Upper lobe of left lung (tissue), 6 donors: Measurements from ENCODE around the gene RNPS1. TPM values are rescaled to one million over a fixed set of nuclear protein-coding genes. Genes with fewer than 3 reads are reported as not detected.

Experiments used
- ATAC-seq, 2 donors: fragments of 200-7000 bp; cut with Tn5 transposase; one replicate each; pipeline ENCODE4 v1.9.1; 2022; ENCODE audit warnings: mild to moderate bottlenecking in 2 of 2, moderate library complexity in 2 of 2; ENCODE audit not compliant: low FRiP score in 2 of 2
- DNase-seq, 2 donors: peaks; one replicate each; pipeline ENCODE4 v3.0.0-alpha.2; 2019 to 2020
- H3K27ac ChIP-seq, 4 donors: fragments of 200-600 bp; sonication (generic); one replicate each; pipeline ENCODE4 v1.5.1; 2016 to 2019
- H3K27me3 ChIP-seq, 4 donors: fragments of 200-600 bp; sonication (generic); one replicate each; pipeline ENCODE4 v1.5.1; 2017 to 2019
- H3K36me3 ChIP-seq, 4 donors: fragments of 200-600 bp; sonication (generic); one replicate each; pipeline ENCODE4 v1.5.1; 2016 to 2019
- H3K4me1 ChIP-seq, 4 donors: fragments of 200-600 bp; sonication (generic); one replicate each; pipeline ENCODE4 v1.5.1; 2018 to 2019
- H3K4me3 ChIP-seq, 4 donors: fragments of 200-600 bp; sonication (generic); one replicate each; pipeline ENCODE4 v1.5.1; 2017 to 2019; ENCODE audit warnings: mild to moderate bottlenecking in 2 of 4, moderate library complexity in 1 of 4
- H3K9me3 ChIP-seq, 4 donors: fragments of 200-600 bp; sonication (generic); one replicate each; pipeline ENCODE4 v1.5.1; 2018 to 2019
- CTCF ChIP-seq, 6 experiments: fragments of 450-650 bp in 4 of 6; fragments of 200-600 bp in 2 of 6; sonication (generic) in 2 of 6; IDR thresholded peaks; one replicate each; pipeline ENCODE4 v1.5.1; 2016 to 2019; ENCODE audit warnings: antibody characterized with exemption in 6 of 6
- EP300 ChIP-seq, 4 donors: sonication (generic); formaldehyde crosslinking; IDR thresholded peaks; one replicate each; pipeline ENCODE4 v1.5.1; 2017; ENCODE audit warnings: antibody characterized with exemption in 4 of 4, control low read depth in 2 of 4
- POLR2A ChIP-seq, 4 donors: fragments of 450-650 bp; IDR thresholded peaks; one replicate each; pipeline ENCODE4 v1.5.1; 2016 to 2017; ENCODE audit warnings: antibody characterized with exemption in 4 of 4, mild to moderate bottlenecking in 2 of 4
- POLR2AphosphoS5 ChIP-seq, 2 donors: sonication (generic); formaldehyde crosslinking; IDR thresholded peaks; one replicate each; pipeline ENCODE4 v1.5.1; 2017; ENCODE audit warnings: antibody characterized with exemption in 2 of 2
- WGBS, 2 donors: methylation state at CpG; one replicate each; pipeline ENCODE4 v1.1.5; 2017 to 2018; 5-methylcytosine and 5-hydroxymethylcytosine counted together
- total RNA-seq, 6 donors: library from RNA; depleted of rRNA in 4 of 6; stranded (reverse); fragments of >200 nt in 4 of 6; gene quantifications; one replicate each; pipeline versions ENCODE4 v1.1.0 to v1.2.1, GENCODE V29; 2016 to 2021
- donor health status: DM: no; HTN: no; CAD: no; lungs with moderate emphysema.
- donor health status: DM: no; HTN: yes; CAD: no; lungs with severe emphysema.

The RNPS1 gene
- total RNA-seq, 6 donors from 2014 or later = 92.2 to 142 (median 114) TPM

GRCh38 chr16:2231016-2231931 lies 36.7 kb downstream of the RNPS1 start:
- Histone ChIP-seq H3K4me3 (no peak overlapping the region), H3K27me3 (peaks cover 0 to 3% (median 0%) of the 10 kb centered on the region in 4 donors), H3K36me3 (peaks cover 41 to 83% (median 77%) of the 10 kb centered on the region in 4 donors), H3K27ac (no peak overlapping the region), H3K4me1 (peaks cover under 1 to 11% (median 6%) of the 10 kb centered on the region in 4 donors), H3K9me3 (no peaks in the 10 kb centered on the region)
- 87 to 88% methylated on average over 10 to 29 of the region's 29 CpGs for WGBS, 2 donors
- ATAC-seq (no peak), DNase-seq (peak in 1 of 2 donors; percentile 70)
- TF ChIP-seq EP300 (IDR thresholded peaks at IDR 0.05) = no peak

GRCh38 chr16:2230376-2230775 lies 37.5 kb downstream of the RNPS1 start:
- Histone ChIP-seq H3K9me3 (no peaks in the 10 kb centered on the region), H3K36me3 (peaks cover 41 to 82% (median 71%) of the 10 kb centered on the region in 4 donors), H3K27me3 (no peaks in the 10 kb centered on the region), H3K27ac (no peak overlapping the region), H3K4me3 (no peak overlapping the region), H3K4me1 (peaks cover 0 to 12% (median 9%) of the 10 kb centered on the region in 4 donors)
- no peak for TF ChIP-seq EP300 (IDR thresholded peaks at IDR 0.05)
- no peak for TF ChIP-seq POLR2AphosphoS5 (IDR thresholded peaks at IDR 0.05)
- no peak for TF ChIP-seq POLR2A (IDR thresholded peaks at IDR 0.05)
- TF ChIP-seq CTCF (IDR thresholded peaks at IDR 0.05) = no peak
- 79 to 88% methylated on average over 5 to 13 of the region's 13 CpGs for WGBS, 2 donors
- DNase-seq (peak in 1 of 2 donors; percentile 66), ATAC-seq (no peak)

DNA sequence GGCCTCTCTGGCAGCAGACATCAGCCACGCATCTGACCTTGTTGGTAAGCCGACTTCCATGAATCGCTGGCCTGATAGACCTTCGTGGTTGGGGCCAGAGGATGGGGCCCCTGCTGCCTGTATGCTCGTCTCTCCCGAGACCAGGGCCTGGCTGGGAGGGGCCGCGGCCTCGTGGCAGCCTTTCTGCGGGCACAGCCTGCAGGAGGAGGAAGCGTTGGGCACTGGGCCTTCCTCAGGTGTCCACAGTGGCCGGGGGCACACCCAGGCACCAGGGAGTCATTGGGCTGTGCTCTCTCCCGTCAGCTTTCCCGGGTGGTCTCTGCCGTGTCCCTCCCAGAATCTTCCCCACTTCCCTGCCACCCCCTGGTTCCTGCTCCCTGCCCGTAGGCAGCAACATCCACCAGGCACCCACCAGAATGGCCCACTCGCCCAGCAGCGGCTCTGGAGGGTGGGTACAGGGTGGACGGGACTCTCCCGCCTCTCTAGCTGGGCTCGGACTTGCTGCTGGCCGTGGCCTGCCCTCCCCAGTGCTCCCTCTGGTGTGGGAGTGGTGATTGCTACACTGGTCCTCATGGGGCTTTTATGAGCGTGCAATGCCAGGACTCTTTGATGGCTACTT lies 38.2 kb downstream of the RNPS1 start:
- no peak overlapping the region for H3K4me3 ChIP-seq
- no peaks in the 10 kb centered on the region for H3K9me3 ChIP-seq
- H3K36me3 ChIP-seq = peaks cover 41 to 76% (median 65%) of the 10 kb centered on the region in 4 donors
- H3K4me1 ChIP-seq = peaks cover 5 to 19% (median 14%) of the 10 kb centered on the region in 4 donors
- WGBS, 2 donors = 90 to 94% methylated on average over 4 to 22 of the region's 23 CpGs
- no peaks in the 10 kb centered on the region for H3K27me3 ChIP-seq
- H3K27ac ChIP-seq = no peak overlapping the region
- DNase-seq (peak in 1 of 2 donors; percentile 72), ATAC-seq (no peak)
- TF ChIP-seq CTCF (IDR thresholded peaks at IDR 0.05) = no peak
- no peak for TF ChIP-seq POLR2A (IDR thresholded peaks at IDR 0.05)
- no peak for TF ChIP-seq EP300 (IDR thresholded peaks at IDR 0.05)
- no peak for TF ChIP-seq POLR2AphosphoS5 (IDR thresholded peaks at IDR 0.05)

DNA sequence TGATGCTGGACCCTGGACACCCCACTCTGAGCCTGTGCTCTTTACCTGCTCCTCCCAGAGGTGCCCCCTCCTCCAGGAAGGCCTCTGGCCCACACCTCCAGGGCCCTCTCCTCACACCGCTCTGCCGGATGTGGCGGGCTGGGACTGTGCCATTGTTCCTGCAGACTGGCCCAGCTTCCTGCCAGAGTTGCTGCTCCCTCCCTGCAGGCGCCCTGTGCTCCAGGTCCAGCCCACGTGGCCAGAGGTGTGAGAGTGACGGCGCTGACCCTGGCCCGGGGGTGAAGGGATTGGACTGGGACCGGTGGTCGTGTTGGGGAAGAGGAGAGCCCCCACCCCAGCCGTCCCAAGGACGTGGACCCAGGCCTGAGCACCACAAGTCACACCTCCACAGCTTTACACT lies 38.8 kb downstream of the RNPS1 start:
- no peak overlapping the region for H3K27ac ChIP-seq
- ATAC-seq (no peak), DNase-seq (peak in 1 of 2 donors; percentile 73)
- H3K9me3 ChIP-seq = no peaks in the 10 kb centered on the region
- no peak overlapping the region for H3K4me3 ChIP-seq
- peaks cover 38 to 70% (median 58%) of the 10 kb centered on the region in 4 donors for H3K36me3 ChIP-seq
- H3K27me3 ChIP-seq = no peaks in the 10 kb centered on the region
- TF ChIP-seq EP300 (IDR thresholded peaks at IDR 0.05) = no peak
- no peak for TF ChIP-seq POLR2A (IDR thresholded peaks at IDR 0.05)
- TF ChIP-seq POLR2AphosphoS5 (IDR thresholded peaks at IDR 0.05) = no peak
- TF ChIP-seq CTCF (IDR thresholded peaks at IDR 0.05) = no peak
- WGBS, 2 donors = 73 to 77% methylated on average over 2 to 12 of the region's 12 CpGs
- H3K4me1 ChIP-seq = peaks cover 12 to 25% (median 20%) of the 10 kb centered on the region in 4 donors

- H3K4me1 ChIP-seq = peaks cover 14 to 31% (median 21%) of the 10 kb centered on the region in 4 donors
- 93% methylated on average over 22 of the region's 25 CpGs; no CpG with 5 or more reads in 1 of the 2 donors for WGBS, 2 donors
- ATAC-seq (no peak), DNase-seq (peak in 1 of 2 donors; percentile 79)
- H3K27ac ChIP-seq = no peak overlapping the region
- no peaks in the 10 kb centered on the region for H3K9me3 ChIP-seq
- H3K4me3 ChIP-seq = no peak overlapping the region
- H3K36me3 ChIP-seq = peaks cover 31 to 62% (median 50%) of the 10 kb centered on the region in 4 donors
- no peaks in the 10 kb centered on the region for H3K27me3 ChIP-seq
- TF ChIP-seq POLR2AphosphoS5 (IDR thresholded peaks at IDR 0.05) (no peak), EP300 (IDR thresholded peaks at IDR 0.05) (no peak), POLR2A (IDR thresholded peaks at IDR 0.05) (no peak), CTCF (IDR thresholded peaks at IDR 0.05) (no peak)
Observed at GRCh38 chr16:2228161-2228824, 39.6 kb downstream of the RNPS1 start.
